ENCODE data around the gene DIP2A.

The DIP2A gene

DNA sequence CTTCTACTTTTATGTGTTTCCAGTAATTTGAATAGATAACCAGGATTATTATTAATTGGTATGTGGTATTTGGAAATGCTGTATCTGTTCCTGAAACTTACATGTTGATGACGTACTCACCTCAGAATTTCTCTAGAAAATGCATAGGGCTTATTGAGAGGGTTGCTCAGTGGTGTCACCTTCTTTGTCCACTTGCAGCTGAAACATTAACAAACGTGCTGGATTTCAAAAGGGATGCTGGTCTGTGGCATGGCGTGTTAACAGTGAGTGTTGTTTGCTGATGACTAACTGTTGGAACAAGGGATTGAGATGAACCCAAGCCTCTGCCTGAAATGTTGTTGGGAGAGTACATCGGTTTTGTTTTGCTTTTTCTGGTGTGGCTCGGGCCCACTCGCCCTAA lies 78.3 kb downstream of the DIP2A start:
- no peak for DNase-seq

DNA sequence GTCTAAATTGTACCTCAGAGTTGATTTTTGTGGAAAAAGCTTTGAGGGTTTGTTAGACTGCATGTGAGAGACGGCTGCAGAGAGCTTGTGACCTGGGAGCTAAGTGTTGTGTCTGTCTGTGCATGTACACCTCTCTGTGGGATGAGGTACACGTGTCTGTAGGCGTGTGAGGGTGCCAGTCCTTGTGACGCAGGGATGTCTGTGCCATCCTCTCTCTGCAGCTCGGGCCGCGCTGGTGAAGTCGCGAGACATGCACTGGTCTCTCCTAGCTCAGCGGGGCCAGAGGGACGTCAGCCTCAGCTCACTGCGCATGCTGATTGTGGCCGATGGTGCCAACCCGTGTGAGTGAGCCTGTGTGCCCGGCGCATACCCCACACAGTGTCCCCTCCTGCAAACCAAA lies 79.6 kb downstream of the DIP2A start:
- DNase-seq: no peak

DNA sequence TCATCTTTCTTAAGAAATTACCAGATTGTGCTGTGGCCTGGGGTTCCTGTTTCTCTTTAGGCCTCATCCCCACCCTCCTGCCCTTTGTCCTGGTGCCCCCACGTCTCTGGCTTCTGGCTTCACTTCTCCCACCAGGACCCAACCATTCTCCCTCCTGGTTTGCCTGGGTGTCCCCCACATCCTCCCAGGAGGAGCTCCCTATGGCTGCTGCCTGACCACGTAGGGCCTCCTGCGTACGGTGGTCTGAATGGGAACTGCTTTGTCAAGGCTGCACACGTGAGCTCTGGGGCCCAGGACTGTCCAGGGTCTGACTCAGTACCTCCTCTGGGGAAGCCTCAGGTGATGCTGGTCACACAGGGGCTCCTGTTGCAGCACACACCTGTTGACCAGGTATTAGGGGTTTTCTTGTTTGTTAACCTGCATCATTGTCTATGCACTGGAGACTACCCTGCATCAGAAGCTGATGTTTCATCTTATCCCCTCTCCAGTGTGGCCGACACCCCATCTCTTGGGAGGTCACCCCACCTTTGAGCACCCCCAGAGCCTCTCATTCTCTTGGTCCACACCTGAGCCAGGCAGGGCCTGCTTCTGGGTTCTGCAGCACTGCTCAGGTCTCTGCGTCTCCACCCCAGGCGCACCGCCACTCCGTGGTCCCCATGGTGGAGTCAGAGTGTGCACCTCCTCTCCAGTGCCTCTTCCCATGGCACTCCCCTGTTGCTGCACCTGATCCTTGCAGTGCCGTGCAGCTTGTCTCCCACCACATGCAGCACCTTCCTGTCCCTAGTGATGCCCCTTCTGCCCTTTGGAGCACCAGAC lies 80.4 kb downstream of the DIP2A start:
- no peak for DNase-seq

DNA sequence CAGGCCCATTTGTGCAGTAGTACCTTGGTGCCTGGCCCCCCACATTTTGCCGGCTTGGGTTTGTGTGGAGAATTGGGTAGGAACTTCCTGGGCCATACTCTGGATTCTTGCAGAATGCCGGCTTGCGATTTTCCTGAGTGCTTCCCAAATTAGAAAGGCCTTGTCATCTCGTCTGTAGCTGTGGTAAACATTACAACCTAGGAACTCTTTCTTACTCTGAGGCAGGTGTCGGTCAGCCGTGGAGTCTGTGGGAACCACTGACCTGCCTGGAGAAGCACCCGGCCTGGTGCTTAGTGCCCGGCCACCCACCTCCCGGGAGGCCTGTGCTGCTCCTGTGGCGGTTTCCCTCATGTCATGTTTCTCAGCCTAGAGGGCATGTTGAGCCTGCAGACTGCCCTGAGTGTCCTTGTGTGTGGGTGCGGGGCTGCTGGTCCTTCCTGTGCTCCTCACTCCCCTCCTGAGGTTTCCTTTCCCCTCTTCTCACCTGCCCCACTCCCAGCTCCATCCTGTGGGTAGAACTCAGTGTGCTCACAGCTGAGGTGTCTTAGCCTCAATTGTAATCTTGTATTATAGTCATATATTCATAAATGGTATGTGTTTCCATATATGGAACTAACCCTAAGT lies 81.5 kb downstream of the DIP2A start:
- DNase-seq: peak; percentile 46

DNA sequence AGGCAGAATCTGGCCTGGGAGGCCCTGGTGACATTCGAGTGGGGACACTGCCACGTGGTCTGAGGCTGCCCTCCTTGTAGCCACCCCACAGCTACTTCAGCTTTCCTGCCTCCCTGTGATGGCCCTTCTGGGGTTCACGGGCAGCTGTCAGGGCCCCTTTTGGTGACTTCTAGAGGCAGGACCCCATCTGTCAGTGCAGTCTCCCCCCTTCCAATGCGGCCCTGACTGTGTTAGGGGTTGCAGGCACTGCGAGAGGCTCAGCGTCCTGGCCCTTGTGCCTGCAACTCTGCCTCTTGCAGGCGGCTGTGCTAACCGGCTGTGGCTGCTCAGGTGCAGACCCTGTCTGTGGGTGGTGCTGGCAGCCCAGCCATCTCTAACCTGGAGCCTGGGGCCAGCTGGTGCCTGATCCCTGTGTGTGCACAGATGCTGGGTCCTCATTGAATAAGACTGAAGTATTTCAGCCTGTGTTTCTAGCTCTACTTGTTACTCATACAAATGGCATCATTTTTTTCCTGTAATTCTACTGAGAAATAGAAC lies 84.0 kb downstream of the DIP2A start:
- no peak for DNase-seq

- DNase-seq: no peak
These were observed 84.6 kb downstream of the DIP2A start for GRCh38 chr21:46543306-46543705.

- no peak for DNase-seq
These were observed 85.3 kb downstream of the DIP2A start for GRCh38 chr21:46544003-46544402.

GRCh38 chr21:46544824-46545223 lies 86.1 kb downstream of the DIP2A start:
- DNase-seq: no peak

GRCh38 chr21:46545363-46545762 lies 86.7 kb downstream of the DIP2A start:
- no peak for DNase-seq

DNA sequence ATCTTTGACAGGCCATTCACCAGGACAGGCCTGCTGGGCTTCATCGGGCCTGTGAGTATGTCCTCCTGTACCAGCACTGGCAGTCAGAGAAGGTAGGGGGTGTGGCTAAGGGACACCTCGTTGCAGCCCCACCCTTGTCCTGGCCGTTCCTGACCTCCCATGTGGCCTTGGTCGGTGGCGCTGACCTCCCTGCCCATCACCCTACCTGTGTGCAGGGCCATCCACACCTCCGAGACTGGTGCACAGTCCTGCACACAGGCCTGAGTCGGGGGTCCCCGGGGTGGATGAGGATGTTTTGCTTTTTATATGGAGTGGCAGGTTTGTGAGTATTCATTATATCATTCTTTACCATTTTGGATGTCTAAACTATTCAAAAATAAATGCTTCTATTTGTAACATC lies 87.2 kb downstream of the DIP2A start:
- DNase-seq: no peak

GRCh38 chr21:46546799-46547198 lies 88.1 kb downstream of the DIP2A start:
- no peak for DNase-seq

- no peak for DNase-seq
These were observed 91.0 kb downstream of the DIP2A start for GRCh38 chr21:46549650-46550049.

DNA sequence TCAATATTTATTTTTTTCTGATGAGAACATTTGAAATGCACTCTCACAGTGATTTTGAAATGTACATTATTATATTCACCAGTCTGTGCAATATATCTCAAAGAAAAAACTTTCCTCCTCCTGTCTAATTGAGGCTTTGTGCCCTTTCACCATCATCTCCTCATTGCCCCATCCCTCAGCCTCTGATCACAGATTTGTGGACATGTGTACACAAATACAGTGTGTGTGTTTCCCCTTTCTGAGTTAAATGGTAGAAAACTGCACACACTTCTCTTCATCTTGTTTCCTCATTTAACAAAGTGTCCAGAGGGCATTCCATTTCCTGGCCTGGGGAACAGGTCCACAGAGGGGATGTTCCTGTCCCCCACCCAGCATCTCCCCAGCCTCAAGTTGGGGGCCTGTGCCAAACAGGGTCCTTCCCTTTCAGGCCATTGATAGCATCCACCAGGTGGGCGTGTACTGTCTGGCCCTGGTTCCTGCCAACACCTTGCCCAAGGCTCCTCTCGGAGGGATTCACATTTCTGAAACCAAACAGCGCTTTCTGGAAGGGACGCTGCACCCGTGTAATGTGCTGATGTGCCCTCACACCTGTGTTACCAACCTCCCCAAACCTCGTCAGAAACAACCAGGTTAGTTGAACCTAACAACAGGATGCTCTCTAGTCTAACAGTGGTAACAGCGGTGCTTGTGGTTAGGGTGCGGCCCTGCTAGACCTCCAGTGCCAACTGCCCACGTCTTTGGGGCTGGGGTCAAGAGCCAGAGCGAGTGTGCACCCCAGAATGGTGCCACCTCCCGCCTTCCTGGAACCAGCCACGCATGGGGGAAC lies 91.6 kb downstream of the DIP2A start:
- peak; percentile 84 for DNase-seq

DNA sequence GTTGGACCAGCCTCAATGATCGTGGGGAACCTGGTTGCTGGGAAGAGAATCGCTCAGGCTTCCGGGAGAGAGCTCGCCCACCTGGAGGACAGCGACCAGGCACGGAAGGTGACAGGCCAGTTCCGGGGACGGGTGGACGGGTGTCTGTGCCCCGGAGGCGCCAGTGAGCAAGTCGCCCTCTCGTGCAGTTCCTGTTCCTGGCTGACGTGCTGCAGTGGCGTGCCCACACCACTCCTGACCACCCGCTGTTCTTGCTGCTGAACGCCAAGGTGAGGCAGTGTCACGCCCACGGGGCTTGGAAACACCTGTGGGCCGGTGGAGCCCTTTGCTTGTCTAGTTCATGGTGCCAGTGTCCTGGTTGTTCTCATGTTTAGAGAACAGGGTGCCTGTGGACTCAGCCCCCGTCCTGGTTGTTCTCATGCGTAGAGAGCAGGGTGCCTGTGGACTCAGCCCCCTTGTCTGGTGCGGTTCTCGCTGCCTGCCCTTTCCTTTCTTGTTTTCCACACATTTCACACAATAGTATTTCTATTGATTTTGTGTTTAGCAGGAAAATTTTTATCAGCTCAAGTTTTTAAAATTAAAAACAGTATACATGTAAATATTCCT lies 93.0 kb downstream of the DIP2A start:
- DNase-seq: peak; percentile 61

- DNase-seq: peak; percentile 49
These were observed 93.6 kb downstream of the DIP2A start for GRCh38 chr21:46552274-46552673.

DNA sequence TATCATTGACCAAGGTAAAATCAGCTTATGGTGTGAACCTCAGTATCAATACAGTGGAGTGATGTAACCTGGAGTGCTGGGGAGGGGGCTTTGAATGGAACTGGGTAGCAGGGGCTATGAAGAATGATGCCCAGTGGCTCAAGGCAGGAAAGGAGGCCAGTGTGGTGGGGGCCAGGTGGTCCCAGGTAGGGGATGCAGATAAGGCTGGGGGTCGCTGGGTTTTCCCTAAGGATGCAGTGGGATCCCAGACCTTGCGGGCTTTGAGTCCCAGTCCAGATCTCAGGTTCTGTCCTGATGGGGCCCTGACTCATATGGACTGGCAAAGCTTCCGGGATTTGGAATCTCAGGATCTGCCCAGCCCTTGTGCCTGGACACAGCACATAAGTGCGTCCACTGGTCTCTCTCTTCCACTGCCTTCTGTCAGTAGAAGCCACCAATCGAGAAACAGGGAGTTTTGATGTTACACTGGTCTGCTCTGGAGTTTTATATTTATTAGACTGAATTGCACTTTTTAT lies 94.2 kb downstream of the DIP2A start:
- no peak for DNase-seq

- no peak for DNase-seq
These were observed 95.3 kb downstream of the DIP2A start for GRCh38 chr21:46553993-46554392.

DNA sequence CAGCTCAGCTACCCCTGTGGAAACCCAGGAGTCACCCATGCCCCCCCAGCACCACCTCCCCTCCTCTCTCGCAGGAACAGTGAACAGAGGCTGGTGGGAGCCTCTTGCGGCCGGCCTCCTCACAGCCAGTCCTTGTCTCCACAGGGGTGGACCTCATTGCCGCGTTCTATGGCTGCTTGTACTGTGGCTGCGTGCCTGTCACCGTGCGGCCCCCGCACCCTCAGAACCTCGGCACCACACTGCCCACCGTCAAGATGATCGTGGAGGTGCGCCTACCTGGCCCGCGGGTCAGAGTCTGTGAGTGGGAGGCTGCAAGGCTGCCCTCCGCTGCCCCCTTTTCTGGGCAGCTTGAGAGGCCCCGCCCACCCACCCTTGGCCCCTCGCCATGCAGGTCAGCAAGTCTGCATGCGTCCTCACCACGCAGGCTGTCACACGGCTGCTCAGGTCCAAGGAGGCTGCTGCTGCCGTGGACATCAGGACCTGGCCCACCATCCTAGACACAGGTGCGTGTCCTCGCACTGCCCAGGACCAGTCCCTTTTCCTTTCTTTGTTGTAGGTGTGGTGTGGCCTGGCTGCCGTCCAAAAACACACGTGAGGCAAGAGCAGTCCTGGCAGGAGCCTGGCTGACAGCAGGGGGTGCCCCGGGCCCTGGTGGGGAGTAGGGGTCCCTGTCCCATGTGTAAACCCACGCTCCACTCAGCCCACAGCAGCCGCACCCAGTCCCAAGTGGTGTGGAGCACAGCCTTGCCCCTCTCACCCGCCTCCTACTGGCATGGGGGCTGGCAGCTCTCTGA lies 95.9 kb downstream of the DIP2A start:
- no peak for DNase-seq

DNA sequence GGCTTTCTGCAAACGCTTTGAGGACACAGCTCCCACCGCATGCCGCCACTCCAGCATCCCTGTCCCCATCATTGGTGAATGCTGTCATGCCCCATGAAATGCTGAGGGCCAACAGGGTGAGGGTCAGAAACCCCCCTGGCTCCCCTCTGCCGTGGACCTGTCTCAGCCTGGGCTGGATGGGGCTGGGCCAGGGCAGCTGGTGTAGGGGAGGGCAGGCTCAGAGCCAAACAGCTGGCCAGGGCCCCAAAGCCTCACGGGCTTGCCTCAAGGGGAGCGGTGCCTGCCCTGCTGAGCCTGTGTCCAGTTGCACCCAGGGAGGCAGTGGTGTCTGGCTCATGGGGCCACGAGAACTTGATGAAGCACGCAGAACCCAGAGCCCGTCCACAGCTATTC lies 96.5 kb downstream of the DIP2A start:
- no peak for DNase-seq

GRCh38 chr21:46555678-46556077 lies 97.0 kb downstream of the DIP2A start:
- no peak for DNase-seq

DNA sequence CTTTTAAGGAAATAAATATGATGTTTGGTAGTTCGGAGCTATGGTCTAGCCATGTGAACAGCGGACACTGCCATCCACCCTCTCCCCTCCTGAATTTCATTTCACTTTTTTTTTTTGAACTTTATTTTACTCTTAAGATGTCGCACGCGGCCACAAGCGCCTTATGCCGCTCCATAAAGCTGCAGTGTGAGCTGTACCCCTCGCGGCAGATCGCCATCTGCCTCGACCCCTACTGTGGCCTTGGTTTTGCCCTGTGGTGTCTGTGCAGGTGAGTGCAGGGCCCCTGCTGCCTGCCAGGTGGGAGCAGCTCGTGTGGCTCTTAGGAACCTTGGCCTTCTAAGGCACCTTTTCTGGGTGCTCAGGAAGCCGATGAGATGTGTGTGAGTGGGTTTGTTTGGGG lies 98.1 kb downstream of the DIP2A start:
- DNase-seq: no peak

DNA sequence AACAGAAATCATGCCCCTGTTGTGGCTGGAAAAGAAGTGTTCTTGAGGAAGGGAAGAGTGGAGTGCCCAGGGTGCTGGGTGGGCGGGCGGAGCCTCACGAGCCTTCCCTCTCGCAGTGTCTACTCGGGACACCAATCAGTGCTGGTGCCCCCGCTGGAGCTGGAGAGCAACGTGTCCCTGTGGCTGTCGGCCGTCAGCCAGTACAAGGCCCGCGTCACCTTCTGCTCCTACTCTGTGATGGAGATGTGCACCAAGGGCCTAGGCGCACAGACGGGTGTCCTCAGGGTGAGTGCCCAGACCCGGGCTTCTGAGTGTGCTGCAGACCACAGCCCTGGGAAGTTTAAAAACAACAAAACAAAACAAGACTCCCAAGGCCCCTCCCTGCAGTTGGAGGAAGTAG lies 98.8 kb downstream of the DIP2A start:
- no peak for DNase-seq
